Spinal cord (tissue), 10 donors: ENCODE data around the gene PLA2G4E. TPM values are rescaled to one million over a fixed set of nuclear protein-coding genes. Genes with fewer than 3 reads are reported as not detected.

ENCODE experiments used
- DNase-seq, 6 donors: peaks; one replicate each; pipeline versions ENCODE4 v3.0.0 to v3.0.0-alpha.2; 2013 to 2015; ENCODE audit warnings: low spot score in 6 of 6, low read depth in 4 of 6
- H3K27ac ChIP-seq: one replicate; pipeline ENCODE4 v1.5.1; 2013; ENCODE audit warnings: low read depth, low read length, control low read depth
- H3K27me3 ChIP-seq: one replicate; pipeline ENCODE4 v1.6.1; 2013; ENCODE audit warnings: low read length; ENCODE audit not compliant: control insufficient read depth, insufficient read depth
- H3K36me3 ChIP-seq: one replicate; pipeline ENCODE4 v1.6.1; 2013; ENCODE audit warnings: low read length; ENCODE audit not compliant: control insufficient read depth, insufficient read depth
- H3K4me1 ChIP-seq: one replicate; pipeline ENCODE4 v1.6.1; 2013; ENCODE audit warnings: low read length; ENCODE audit not compliant: control insufficient read depth, insufficient read depth
- H3K4me3 ChIP-seq: one replicate; pipeline ENCODE4 v1.5.1; 2013; ENCODE audit warnings: low read depth, low read length, control low read depth
- H3K9me3 ChIP-seq: one replicate; pipeline ENCODE4 v1.6.1; 2013; ENCODE audit warnings: low read length; ENCODE audit not compliant: control insufficient read depth, insufficient read depth
- WGBS: methylation state at CpG from one replicate; pipeline ENCODE4 v1.1.5; 2013; ENCODE audit warnings: missing lambda C conversion rate; ENCODE audit not compliant: insufficient coverage; 5-methylcytosine and 5-hydroxymethylcytosine counted together
- polyA plus RNA-seq, 2 donors: library from polyadenylated mRNA; unstranded; fragments of 120-200 nt; gene quantifications; one replicate each; pipeline ENCODE4 v1.2.1, GENCODE V29; 2013; ENCODE audit not compliant: insufficient read length in 2 of 2
- total RNA-seq, 2 donors: library from RNA; depleted of rRNA in 1 of 2; stranded (reverse); fragments of 120-200 nt in 1 of 2; fragments of >200 nt in 1 of 2; gene quantifications; one replicate each; pipeline versions ENCODE4 v1.2.3 to v1.2.4, GENCODE V29; 2013 to 2014
- donor health status: healthy.

Gene PLA2G4E
- total and polyA plus RNA-seq, 4 donors, result not detected

DNA sequence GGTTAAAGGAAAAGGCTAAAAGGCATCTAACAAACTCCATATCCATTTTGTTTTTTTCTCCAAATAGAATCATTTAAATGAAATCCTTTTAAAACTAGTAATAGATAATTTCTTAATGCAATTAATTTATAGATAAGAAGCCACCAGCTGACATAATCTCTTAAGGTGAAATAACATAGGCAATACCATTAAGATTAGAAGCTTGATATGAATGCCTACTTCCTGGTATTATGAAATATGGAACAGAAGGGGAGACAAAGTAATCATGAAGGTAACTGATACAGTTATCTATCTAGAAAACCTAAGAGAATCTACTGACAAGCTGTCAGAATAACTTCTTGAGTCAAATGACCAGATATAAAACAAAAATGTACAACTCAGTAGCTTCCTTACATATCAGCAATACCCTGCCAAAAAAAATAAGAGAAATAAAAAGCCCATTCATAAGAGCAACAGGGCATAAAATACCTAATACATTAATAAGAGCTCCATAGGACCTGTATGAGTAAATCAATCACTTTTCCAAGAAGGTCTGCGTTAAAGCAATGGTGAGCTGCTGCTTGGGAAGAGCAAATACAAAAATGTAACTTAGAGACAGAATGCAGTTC is 59.1 kb downstream of the PLA2G4E start:
- no peak for DNase-seq
- no peaks in the 10 kb centered on the region for H3K4me1 ChIP-seq
- H3K27ac ChIP-seq, result no peak overlapping the region
- H3K9me3 ChIP-seq, result no peaks in the 10 kb centered on the region
- H3K27me3 ChIP-seq, result no peaks in the 10 kb centered on the region
- no CpG with 5 or more reads among the region's 1 CpG for WGBS
- no peak overlapping the region for H3K4me3 ChIP-seq
- H3K36me3 ChIP-seq, result no peaks in the 10 kb centered on the region

- no peak for DNase-seq
- no CpG with 5 or more reads among the region's 2 CpGs for WGBS
- no peaks in the 10 kb centered on the region for H3K4me1 ChIP-seq
Measured at GRCh38 chr15:41961001-41961518, 59.8 kb downstream of the PLA2G4E start.

GRCh38 chr15:41958002-41958420 is 62.8 kb downstream of the PLA2G4E start:
- Histone ChIP-seq H3K9me3 (no peaks in the 10 kb centered on the region), H3K36me3 (no peaks in the 10 kb centered on the region), H3K4me3 (no peak overlapping the region), H3K27ac (no peak overlapping the region), H3K4me1 (no peaks in the 10 kb centered on the region), H3K27me3 (no peaks in the 10 kb centered on the region)
- 67% methylated on average over 7 of the region's 7 CpGs for WGBS
- DNase-seq, result no peak

More at GRCh38 chr15:41961001-41961518, 59.8 kb downstream of the PLA2G4E start:
- no peak overlapping the region for H3K4me3 ChIP-seq
- H3K36me3 ChIP-seq, result no peaks in the 10 kb centered on the region
- no peaks in the 10 kb centered on the region for H3K27me3 ChIP-seq
- no peak overlapping the region for H3K27ac ChIP-seq
- no peaks in the 10 kb centered on the region for H3K9me3 ChIP-seq

- Histone ChIP-seq H3K9me3 (no peaks in the 10 kb centered on the region), H3K4me1 (no peaks in the 10 kb centered on the region), H3K27me3 (no peaks in the 10 kb centered on the region), H3K27ac (no peak overlapping the region), H3K4me3 (no peak overlapping the region), H3K36me3 (no peaks in the 10 kb centered on the region)
- WGBS, result 96% methylated on average over 4 of the region's 12 CpGs
- DNase-seq, result no peak
Measured at GRCh38 chr15:41957021-41957897, 63.6 kb downstream of the PLA2G4E start.

DNA sequence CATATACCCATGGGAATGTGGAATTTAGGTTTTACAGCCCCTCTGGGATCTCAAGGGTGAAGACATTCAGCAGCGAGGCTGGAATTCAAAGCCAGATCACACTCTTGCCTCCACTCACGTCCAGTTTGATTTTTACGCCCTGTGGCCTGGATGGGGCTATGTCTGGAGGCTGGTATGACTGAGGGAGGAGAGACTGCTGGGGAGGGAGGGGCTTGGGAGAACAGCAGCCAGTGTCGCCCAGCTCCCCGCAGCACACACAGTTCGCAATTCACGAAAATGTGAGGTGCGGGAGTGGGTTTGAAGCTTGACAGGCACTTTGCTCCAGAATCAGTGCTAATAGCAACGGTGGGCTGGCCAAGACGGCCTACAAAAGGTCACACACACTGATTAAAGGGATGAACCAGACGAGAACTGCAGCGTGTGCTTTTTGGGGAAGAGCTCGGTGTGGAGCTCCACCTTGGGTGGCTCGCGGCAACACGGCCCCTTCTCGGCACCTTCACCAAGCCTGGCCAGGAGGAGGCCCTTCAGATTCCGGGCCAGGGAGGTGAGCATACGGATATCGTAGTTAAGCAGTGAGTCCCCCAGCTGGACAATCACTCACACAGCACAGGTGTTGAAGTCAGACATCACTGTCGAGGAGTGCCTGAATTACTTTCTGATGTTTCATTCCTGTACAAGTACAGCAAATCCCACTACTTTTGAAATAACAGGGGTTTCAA is 64.9 kb downstream of the PLA2G4E start:
- H3K27ac ChIP-seq, result no peak overlapping the region
- no peak overlapping the region for H3K4me3 ChIP-seq
- DNase-seq, result peak in 1 of 6 donors; percentile 10
- H3K36me3 ChIP-seq, result peaks cover 4% of the 10 kb centered on the region
- H3K27me3 ChIP-seq, result no peaks in the 10 kb centered on the region
- WGBS, result 55% methylated on average over 17 of the region's 21 CpGs
- no peaks in the 10 kb centered on the region for H3K9me3 ChIP-seq
- H3K4me1 ChIP-seq, result peaks cover 2% of the 10 kb centered on the region

DNA sequence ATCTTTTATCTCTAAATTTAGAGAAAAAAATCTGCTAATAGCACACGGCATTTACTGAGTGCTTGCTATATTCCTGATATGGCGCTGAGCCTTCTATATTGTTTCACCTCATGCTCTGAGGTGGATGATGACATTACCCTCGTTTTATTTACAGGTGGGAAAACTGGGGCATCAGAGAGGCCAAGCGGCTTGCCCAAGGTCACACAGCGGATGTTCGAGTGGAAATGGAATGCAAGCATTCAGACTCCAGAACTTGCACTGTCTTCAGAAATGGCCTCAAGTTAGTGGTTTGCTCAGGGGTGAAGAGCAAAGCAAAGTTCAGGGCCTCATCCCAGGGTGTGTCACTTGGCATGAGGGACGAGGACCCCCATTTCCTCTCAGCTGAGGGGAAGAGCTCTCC is 65.7 kb downstream of the PLA2G4E start:
- 94% methylated on average over 6 of the region's 7 CpGs for WGBS
- Histone ChIP-seq H3K27me3 (no peaks in the 10 kb centered on the region), H3K36me3 (peaks cover 4% of the 10 kb centered on the region), H3K27ac (no peak overlapping the region), H3K4me1 (peaks cover 2% of the 10 kb centered on the region), H3K4me3 (no peak overlapping the region), H3K9me3 (no peaks in the 10 kb centered on the region)
- no peak for DNase-seq

- Histone ChIP-seq H3K27me3 (no peaks in the 10 kb centered on the region), H3K4me3 (no peak overlapping the region), H3K9me3 (no peaks in the 10 kb centered on the region), H3K27ac (no peak overlapping the region), H3K36me3 (peaks cover 4% of the 10 kb centered on the region), H3K4me1 (peaks cover 2% of the 10 kb centered on the region)
- DNase-seq, result no peak
- 79% methylated on average over 6 of the region's 6 CpGs for WGBS
Measured at GRCh38 chr15:41954036-41954435, 66.8 kb downstream of the PLA2G4E start.

- H3K27me3 ChIP-seq, result no peaks in the 10 kb centered on the region
- H3K9me3 ChIP-seq, result no peaks in the 10 kb centered on the region
- H3K4me3 ChIP-seq, result no peak overlapping the region
- DNase-seq, result no peak
- no peak overlapping the region for H3K27ac ChIP-seq
- H3K36me3 ChIP-seq, result peaks cover 4% of the 10 kb centered on the region
- peaks cover 2% of the 10 kb centered on the region for H3K4me1 ChIP-seq
- 86% methylated on average over 4 of the region's 12 CpGs for WGBS
Measured at GRCh38 chr15:41952013-41952563, 68.8 kb downstream of the PLA2G4E start.

DNA sequence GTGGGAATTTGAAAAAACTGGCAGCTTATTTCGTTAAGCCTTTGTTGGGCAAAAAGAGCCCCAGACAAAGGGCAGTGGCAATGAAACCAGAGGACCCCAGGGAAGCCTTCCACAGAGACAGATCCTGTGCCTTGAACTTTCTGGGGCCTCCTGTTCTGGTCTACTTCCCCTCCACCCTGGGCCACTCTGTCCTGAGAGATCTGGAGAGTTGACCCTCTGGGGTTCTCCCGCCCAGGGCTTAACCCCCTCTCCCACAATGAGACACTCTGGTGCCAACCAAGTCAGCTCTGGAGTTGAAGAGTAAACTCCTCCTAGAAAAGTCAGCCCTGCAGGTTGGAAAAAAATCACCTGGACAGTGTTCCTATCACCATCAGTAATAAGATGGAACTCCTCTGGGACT is 69.3 kb downstream of the PLA2G4E start:
- H3K4me1 ChIP-seq, result peaks cover 2% of the 10 kb centered on the region
- no peaks in the 10 kb centered on the region for H3K9me3 ChIP-seq
- DNase-seq, result no peak
- no peak overlapping the region for H3K27ac ChIP-seq
- H3K4me3 ChIP-seq, result no peak overlapping the region
- H3K36me3 ChIP-seq, result peaks cover 4% of the 10 kb centered on the region
- WGBS, result 45% methylated on average over 2 of the region's 2 CpGs
- H3K27me3 ChIP-seq, result no peaks in the 10 kb centered on the region
